Measurements from ENCODE around the gene DNAAF3. TPM values are rescaled to one million over a fixed set of nuclear protein-coding genes. Genes with fewer than 3 reads are reported as not detected.
A peak's percentile ranks its signal among the peaks of the same experiment; 100 is the strongest.
"Not testable (repeated sequence)": the region's sequence is repeated elsewhere in the genome, so short reads cannot be mapped to it uniquely, and the experiment has no call there.

Gene DNAAF3
- total RNA-seq, 2 donors from 2014 or later: 1.6 TPM

DNA sequence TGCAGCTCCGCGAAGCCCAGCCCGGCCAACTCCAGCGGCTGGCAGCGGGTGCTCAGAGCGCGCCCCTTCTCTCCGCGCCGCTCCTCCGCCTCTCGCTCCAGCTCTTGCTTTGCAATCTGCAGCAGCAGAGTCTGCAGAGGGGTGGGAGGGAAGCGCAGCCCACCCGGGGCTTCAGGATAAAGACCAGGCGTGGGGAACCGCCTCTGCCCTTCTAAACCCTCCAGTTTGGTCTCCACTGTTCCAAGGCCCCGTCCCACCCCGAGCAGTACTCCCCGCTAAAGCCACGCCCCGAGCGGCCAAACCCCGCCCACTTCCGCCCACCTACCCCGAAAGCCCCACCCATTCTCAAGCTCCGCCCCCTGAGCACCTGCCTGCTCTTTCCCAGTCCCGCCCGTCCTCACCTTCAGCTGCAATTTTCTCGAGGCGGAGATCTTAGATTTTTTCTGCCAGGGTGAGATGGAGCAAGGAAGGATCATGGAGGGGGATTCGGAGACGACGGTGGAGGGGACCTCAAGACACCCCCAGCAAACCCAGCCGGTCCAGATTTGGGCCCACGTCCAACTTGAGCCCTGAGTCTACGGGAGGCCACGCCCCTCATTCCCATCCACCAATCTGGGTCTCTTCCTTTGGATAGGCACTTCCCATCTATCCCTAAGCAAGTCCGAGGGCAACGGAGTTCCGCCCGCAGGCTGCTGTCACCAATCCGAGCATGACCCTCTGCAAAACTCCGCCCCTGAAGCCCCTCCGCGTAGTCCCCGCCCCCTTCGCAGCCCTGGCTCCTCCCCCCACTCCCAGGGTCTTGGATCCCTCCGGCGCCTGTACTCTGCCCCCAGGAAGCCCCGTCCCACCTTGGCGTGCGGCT, 10.0 kb downstream of the DNAAF3 start:
- Histone ChIP-seq H3K36me3 (replicated peaks in 1 of 2; ENCODE audit: insufficient read depth in 1 of 2, low read depth in 2 of 2) (no peaks in the 10 kb centered on the region), H3K27ac (no peak overlapping the region), H3K9me3 (no peaks in the 10 kb centered on the region), H3K4me1 (peaks cover 11% of the 10 kb centered on the region), H3K4me3 (no peak overlapping the region), H3K27me3 (peaks cover 0 to 24% of the 10 kb centered on the region in 2 donors)
- intact Hi-C loops (cut with DNase I): no loop called here
- no peak for ATAC-seq
- 2 to 4% methylated on average over 25 to 49 of the region's 52 CpGs for WGBS, 2 donors
- TF ChIP-seq POLR2A (IDR thresholded peaks at IDR 0.05): no peak
- no peak for TF ChIP-seq CTCF (IDR thresholded peaks at IDR 0.05)
- DNase-seq: peak; percentile 46 to 72 (median 59)

- Histone ChIP-seq H3K4me1 (peaks cover 11% of the 10 kb centered on the region), H3K27me3 (peaks cover 0 to 18% of the 10 kb centered on the region in 2 donors)
- intact Hi-C loops (cut with DNase I); H3K27ac ChIP-seq; H3K9me3 ChIP-seq; ATAC-seq; H3K36me3 ChIP-seq (replicated peaks in 1 of 2; ENCODE audit: insufficient read depth in 1 of 2, low read depth in 2 of 2); DNase-seq; H3K4me3 ChIP-seq: not testable (repeated sequence)
- 0 to 7% methylated on average over 3 to 5 of the region's 5 CpGs for WGBS, 2 donors
Observed at GRCh38 chr19:55155784-55156183, 10.6 kb downstream of the DNAAF3 start.

GRCh38 chr19:55153652-55154264, 12.7 kb downstream of the DNAAF3 start:
- H3K4me1 ChIP-seq: peaks cover 11% of the 10 kb centered on the region
- no peak overlapping the region for H3K27ac ChIP-seq
- no peak overlapping the region for H3K4me3 ChIP-seq
- WGBS, 2 donors: 75 to 81% methylated on average over 12 of the region's 12 CpGs
- intact Hi-C loops (cut with DNase I): no loop called here
- H3K27me3 ChIP-seq: peaks cover 0 to 18% of the 10 kb centered on the region in 2 donors
- no peak for ATAC-seq
- H3K36me3 ChIP-seq (replicated peaks in 1 of 2; ENCODE audit: insufficient read depth in 1 of 2, low read depth in 2 of 2): no peaks in the 10 kb centered on the region
- H3K9me3 ChIP-seq: no peaks in the 10 kb centered on the region
- TF ChIP-seq CTCF (IDR thresholded peaks at IDR 0.05) (no peak), POLR2A (IDR thresholded peaks at IDR 0.05) (no peak)
- no peak for DNase-seq

DNA sequence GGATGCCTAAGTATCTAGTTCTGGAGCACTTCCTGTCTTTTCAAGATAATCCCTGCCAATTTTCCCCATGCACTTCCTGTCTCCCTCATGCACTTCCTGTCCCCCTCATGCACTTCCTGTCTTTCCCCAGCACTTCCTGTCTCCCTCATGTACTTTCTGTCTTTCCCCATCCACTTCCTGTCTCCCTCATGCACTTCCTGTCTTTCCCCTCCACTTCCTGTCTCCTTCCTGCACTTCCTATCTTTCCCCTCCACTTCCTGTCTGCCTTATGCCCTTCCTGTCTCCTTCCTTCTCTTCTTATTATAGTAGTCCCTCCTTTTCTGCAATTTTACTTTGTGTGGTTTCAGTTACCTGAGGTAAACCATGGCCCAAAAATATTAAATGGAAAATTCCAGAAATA, 14.4 kb downstream of the DNAAF3 start:
- H3K36me3 ChIP-seq (replicated peaks in 1 of 2; ENCODE audit: insufficient read depth in 1 of 2, low read depth in 2 of 2): no peaks in the 10 kb centered on the region
- intact Hi-C loops (cut with DNase I): no loop called here
- ATAC-seq (no peak), DNase-seq (no peak)
- no peak overlapping the region for H3K27ac ChIP-seq
- no peak for TF ChIP-seq POLR2A (IDR thresholded peaks at IDR 0.05)
- H3K9me3 ChIP-seq: no peaks in the 10 kb centered on the region
- H3K4me1 ChIP-seq: peaks cover 11% of the 10 kb centered on the region
- H3K27me3 ChIP-seq: peaks cover 0 to 5% of the 10 kb centered on the region in 2 donors
- no peak overlapping the region for H3K4me3 ChIP-seq

- intact Hi-C loops (cut with DNase I): no loop called here
- no peak within 1 kb of the TSS for H3K27ac ChIP-seq
- H3K4me3 ChIP-seq: no peak within 1 kb of the TSS
- no peaks in the 10 kb centered on the region for H3K4me1 ChIP-seq
- no peaks in the 10 kb centered on the region for H3K9me3 ChIP-seq
- H3K27me3 ChIP-seq: peaks cover 0 to 13% of the 10 kb centered on the region in 2 donors
- TF ChIP-seq POLR2A (IDR thresholded peaks at IDR 0.05) (no peak), CTCF (IDR thresholded peaks at IDR 0.05) (no peak)
- H3K36me3 ChIP-seq (replicated peaks in 1 of 2; ENCODE audit: insufficient read depth in 1 of 2, low read depth in 2 of 2): no peaks in the 10 kb centered on the region
- 9 to 16% methylated on average over 12 to 18 of the region's 18 CpGs for WGBS, 2 donors
- ATAC-seq (no peak), DNase-seq (no peak)
Observed at GRCh38 chr19:55149078-55150003, 17.1 kb downstream of the DNAAF3 start, which contains the start of gene TNNT1. Gene TNNT1, minus strand, starts transcription at chr19:55149206. Its CDS starts 2,049 bp downstream, at chr19:55147157.
